Mesenchymal stem cell (in vitro differentiated cells and primary cell): ENCODE results near the gene CPNE9.

Source experiments
- DNase-seq: peaks from one replicate; pipeline ENCODE4 v3.0.0-alpha.2; 2013
- H2AFZ ChIP-seq: one replicate; pipeline ENCODE4 v1.6.1; 2013; ENCODE audit warnings: low read depth, mild to moderate bottlenecking, control low read depth, inconsistent platforms, low read length, moderate library complexity
- H2AK5ac ChIP-seq: 2 replicates; pipeline ENCODE4 v1.6.1; 2013; ENCODE audit warnings: low read length, moderate library complexity, mild to moderate bottlenecking, inconsistent platforms; ENCODE audit not compliant: severe bottlenecking
- H2BK120ac ChIP-seq: one replicate; pipeline ENCODE4 v1.6.1; 2013; ENCODE audit warnings: low read depth, mild to moderate bottlenecking, inconsistent platforms, low read length, moderate library complexity
- H2BK12ac ChIP-seq, 2 experiments: one replicate each; pipeline ENCODE4 v1.6.1; 2013; ENCODE audit warnings: inconsistent platforms in 2 of 2, low read length in 2 of 2, mild to moderate bottlenecking in 2 of 2, moderate library complexity in 2 of 2, control low read depth in 1 of 2
- H2BK15ac ChIP-seq: one replicate; pipeline ENCODE4 v1.6.1; 2013; ENCODE audit warnings: mild to moderate bottlenecking, low read depth, inconsistent platforms; ENCODE audit not compliant: poor library complexity, severe bottlenecking
- H2BK5ac ChIP-seq: 2 replicates; pipeline ENCODE4 v1.6.1; 2013; ENCODE audit warnings: low read depth, mild to moderate bottlenecking, low read length, control low read depth, inconsistent platforms; ENCODE audit not compliant: poor library complexity, severe bottlenecking
- H3K14ac ChIP-seq, 2 experiments: one replicate each; pipeline ENCODE4 v1.6.1; 2013; ENCODE audit warnings: inconsistent platforms in 2 of 2, low read length in 2 of 2, control low read depth in 1 of 2, mild to moderate bottlenecking in 1 of 2, moderate library complexity in 1 of 2
- H3K18ac ChIP-seq, 2 experiments: one replicate each; pipeline ENCODE4 v1.6.1; 2013; ENCODE audit warnings: inconsistent platforms in 2 of 2, low read length in 2 of 2, control low read depth in 1 of 2, low read depth in 1 of 2, mild to moderate bottlenecking in 1 of 2
- H3K23ac ChIP-seq, 2 experiments: one replicate each; pipeline ENCODE4 v1.6.1; 2013; ENCODE audit warnings: inconsistent platforms in 2 of 2, low read length in 2 of 2, mild to moderate bottlenecking in 2 of 2, moderate library complexity in 2 of 2, control low read depth in 1 of 2
- H3K27ac ChIP-seq: 2 replicates; pipeline ENCODE4 v1.5.1; 2013; ENCODE audit warnings: mild to moderate bottlenecking, moderate library complexity, low read length, control low read depth, inconsistent platforms; ENCODE audit not compliant: poor library complexity, severe bottlenecking
- H3K27me3 ChIP-seq, 2 experiments: 2 replicates each; pipeline versions ENCODE4 v1.6.1 to v1.7.0; 2013; ENCODE audit warnings: low read length in 2 of 2, mild to moderate bottlenecking in 2 of 2, moderate library complexity in 2 of 2, control low read depth in 1 of 2, inconsistent platforms in 1 of 2; ENCODE audit not compliant: control insufficient read depth in 1 of 2, insufficient read depth in 1 of 2
- H3K36me3 ChIP-seq, 2 experiments: 2 replicates each; pipeline versions ENCODE4 v1.6.1 to v1.7.0; 2013; ENCODE audit warnings: low read length in 2 of 2, control low read depth in 1 of 2, inconsistent platforms in 1 of 2, low read depth in 1 of 2, mild to moderate bottlenecking in 1 of 2; ENCODE audit not compliant: insufficient read depth in 2 of 2, control insufficient read depth in 1 of 2
- H3K4ac ChIP-seq, 2 experiments: one replicate each; pipeline ENCODE4 v1.6.1; 2013; ENCODE audit warnings: inconsistent platforms in 2 of 2, low read length in 2 of 2, mild to moderate bottlenecking in 2 of 2, moderate library complexity in 2 of 2, control low read depth in 1 of 2, low read depth in 1 of 2
- H3K4me1 ChIP-seq: 2 replicates; pipeline ENCODE4 v1.6.1; 2013; ENCODE audit warnings: low read depth, low read length, control low read depth; ENCODE audit not compliant: control insufficient read depth, insufficient read depth
- H3K4me2 ChIP-seq: 2 replicates; pipeline ENCODE4 v1.6.1; 2013; ENCODE audit warnings: low read length, mild to moderate bottlenecking, inconsistent platforms; ENCODE audit not compliant: poor library complexity, severe bottlenecking
- H3K4me3 ChIP-seq, 2 experiments: 2 replicates each; pipeline versions ENCODE4 v1.5.1 to v1.7.0; 2013; ENCODE audit warnings: low read length in 2 of 2, mild to moderate bottlenecking in 2 of 2, control low read depth in 1 of 2, low read depth in 1 of 2; ENCODE audit not compliant: insufficient read depth in 1 of 2
- H3K79me1 ChIP-seq: replicated peaks from 2 replicates; pipeline ENCODE4 v1.6.1; 2013; ENCODE audit warnings: mild to moderate bottlenecking, control low read depth, low read length, inconsistent platforms; ENCODE audit not compliant: poor library complexity, severe bottlenecking
- H3K9ac ChIP-seq: 2 replicates; pipeline ENCODE4 v1.7.0; 2013; ENCODE audit warnings: mild to moderate bottlenecking, low read length, moderate library complexity
- H3K9me3 ChIP-seq: 2 replicates; pipeline ENCODE4 v1.7.0; 2013; ENCODE audit warnings: mild to moderate bottlenecking, low read length; ENCODE audit not compliant: control insufficient read depth
- H4K8ac ChIP-seq: one replicate; pipeline ENCODE4 v1.6.1; 2013; ENCODE audit warnings: inconsistent platforms, mild to moderate bottlenecking, low read length, moderate library complexity
- H4K91ac ChIP-seq: one replicate; pipeline ENCODE4 v1.6.1; 2013; ENCODE audit warnings: mild to moderate bottlenecking, low read length, inconsistent platforms
- WGBS: methylation state at CpG from one replicate; pipeline ENCODE4 v1.1.7; 2013; ENCODE audit warnings: mixed read lengths; 5-methylcytosine and 5-hydroxymethylcytosine counted together

CPNE9 gene

DNA sequence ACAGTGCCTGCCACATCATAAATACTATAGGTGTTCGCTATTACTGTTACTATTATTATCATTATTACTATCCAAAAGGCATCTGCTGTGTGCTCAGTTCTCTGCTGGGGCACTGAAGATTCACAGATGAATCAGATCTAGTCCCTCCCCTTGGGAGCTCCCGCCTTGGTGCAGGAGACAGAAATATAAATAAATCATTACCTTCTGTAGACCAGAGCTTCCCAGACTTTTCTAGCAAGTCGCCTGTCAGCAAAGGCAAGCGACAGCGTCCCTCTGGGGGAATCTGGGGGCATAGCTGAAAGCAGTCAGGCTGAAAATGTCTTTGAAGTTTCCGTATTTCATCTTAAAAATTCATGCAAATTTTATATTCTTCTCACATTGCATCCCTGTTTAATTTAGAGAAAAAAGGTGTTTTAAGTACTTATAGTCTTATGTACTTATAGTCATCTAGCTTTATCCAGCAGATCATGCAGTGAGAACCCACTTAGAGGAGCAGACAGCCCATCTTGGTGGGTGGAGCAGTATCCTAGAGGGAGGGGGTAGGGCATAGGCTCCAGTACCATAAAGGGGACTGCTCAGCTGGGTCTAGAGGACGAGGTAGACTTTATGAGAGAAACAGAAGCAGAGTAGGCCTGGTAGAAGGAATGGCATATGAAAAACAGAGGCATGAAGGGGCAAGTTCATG lies 17.5 kb downstream of the CPNE9 start:
- no peak overlapping the region for H2BK5ac ChIP-seq
- no peak overlapping the region for H3K4me3 ChIP-seq
- H2BK12ac ChIP-seq = no peak overlapping the region
- 63% methylated on average over 4 of the region's 7 CpGs for WGBS
- no peak overlapping the region for H3K23ac ChIP-seq
- no peak overlapping the region for H3K9ac ChIP-seq
- no peak overlapping the region for H2AK5ac ChIP-seq
- H3K27ac ChIP-seq = no peak overlapping the region
- no peak for DNase-seq
- H3K9me3 ChIP-seq = no peaks in the 10 kb centered on the region
- no peak overlapping the region for H4K8ac ChIP-seq
- H3K4ac ChIP-seq = no peak overlapping the region
- no peaks in the 10 kb centered on the region for H3K36me3 ChIP-seq
- no peak overlapping the region for H3K14ac ChIP-seq
- H2BK15ac ChIP-seq = no peak overlapping the region
- no peaks in the 10 kb centered on the region for H3K79me1 ChIP-seq
- H3K27me3 ChIP-seq = peaks cover 7 to 38% of the 10 kb centered on the region in 2 experiments
- no peak overlapping the region for H4K91ac ChIP-seq
- no peak overlapping the region for H2AFZ ChIP-seq
- peaks cover 1% of the 10 kb centered on the region for H3K4me1 ChIP-seq
- H2BK120ac ChIP-seq = no peak overlapping the region
- H3K4me2 ChIP-seq = no peak overlapping the region
- no peak overlapping the region for H3K18ac ChIP-seq

DNA sequence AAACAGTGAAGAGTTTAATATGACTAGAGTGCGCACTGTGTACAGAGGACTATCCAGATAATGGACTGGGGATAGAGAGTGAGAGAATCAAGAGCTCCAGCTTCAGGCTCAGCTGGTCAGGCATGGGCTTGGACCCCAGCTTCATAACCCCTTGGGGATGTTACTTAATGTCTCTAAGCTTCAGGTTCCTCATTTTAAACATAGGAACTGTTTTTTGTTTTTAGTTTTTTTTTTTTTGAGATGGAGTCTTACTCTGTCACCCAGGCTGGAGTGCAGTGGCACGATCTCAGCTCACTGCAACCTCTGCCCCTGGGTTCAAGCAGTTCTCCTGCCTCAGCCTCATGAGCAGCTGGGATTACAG lies 18.0 kb downstream of the CPNE9 start:
- Histone ChIP-seq H3K27me3 (peaks cover 7 to 43% of the 10 kb centered on the region in 2 experiments), H2BK120ac (no peak overlapping the region), H2BK15ac (no peak overlapping the region), H3K27ac (no peak overlapping the region), H2BK12ac (no peak overlapping the region), H2BK5ac (no peak overlapping the region), H3K36me3 (no peaks in the 10 kb centered on the region), H3K9ac (no peak overlapping the region), H3K79me1 (no peaks in the 10 kb centered on the region), H2AK5ac (no peak overlapping the region), H3K4ac (no peak overlapping the region), H3K4me1 (peaks cover 1% of the 10 kb centered on the region), H3K23ac (no peak overlapping the region), H4K8ac (no peak overlapping the region), H3K4me3 (no peak overlapping the region), H3K4me2 (no peak overlapping the region), H3K18ac (no peak overlapping the region), H4K91ac (no peak overlapping the region), H3K9me3 (no peaks in the 10 kb centered on the region), H2AFZ (no peak overlapping the region), H3K14ac (no peak overlapping the region)
- no peak for DNase-seq
- WGBS = 97% methylated on average over 2 of the region's 2 CpGs

GRCh38 chr3:9725775-9726515 lies 22.3 kb downstream of the CPNE9 start:
- H3K36me3 ChIP-seq = no peaks in the 10 kb centered on the region
- WGBS = 77% methylated on average over 4 of the region's 4 CpGs
- no peaks in the 10 kb centered on the region for H3K79me1 ChIP-seq
- no peak overlapping the region for H2BK120ac ChIP-seq
- H2BK12ac ChIP-seq = no peak overlapping the region
- H2AFZ ChIP-seq = no peak overlapping the region
- no peak overlapping the region for H2AK5ac ChIP-seq
- H3K23ac ChIP-seq = no peak overlapping the region
- no peaks in the 10 kb centered on the region for H3K9me3 ChIP-seq
- H3K4me1 ChIP-seq = peaks cover 2% of the 10 kb centered on the region
- no peak overlapping the region for H3K14ac ChIP-seq
- H4K91ac ChIP-seq = no peak overlapping the region
- no peak overlapping the region for H4K8ac ChIP-seq
- H3K27me3 ChIP-seq = peaks cover 3 to 36% of the 10 kb centered on the region in 2 experiments
- no peak overlapping the region for H2BK15ac ChIP-seq
- H3K18ac ChIP-seq = no peak overlapping the region
- no peak overlapping the region for H3K27ac ChIP-seq
- H3K9ac ChIP-seq = no peak overlapping the region
- H2BK5ac ChIP-seq = no peak overlapping the region
- no peak for DNase-seq
- no peak overlapping the region for H3K4me2 ChIP-seq
- no peak overlapping the region for H3K4me3 ChIP-seq
- no peak overlapping the region for H3K4ac ChIP-seq

DNA sequence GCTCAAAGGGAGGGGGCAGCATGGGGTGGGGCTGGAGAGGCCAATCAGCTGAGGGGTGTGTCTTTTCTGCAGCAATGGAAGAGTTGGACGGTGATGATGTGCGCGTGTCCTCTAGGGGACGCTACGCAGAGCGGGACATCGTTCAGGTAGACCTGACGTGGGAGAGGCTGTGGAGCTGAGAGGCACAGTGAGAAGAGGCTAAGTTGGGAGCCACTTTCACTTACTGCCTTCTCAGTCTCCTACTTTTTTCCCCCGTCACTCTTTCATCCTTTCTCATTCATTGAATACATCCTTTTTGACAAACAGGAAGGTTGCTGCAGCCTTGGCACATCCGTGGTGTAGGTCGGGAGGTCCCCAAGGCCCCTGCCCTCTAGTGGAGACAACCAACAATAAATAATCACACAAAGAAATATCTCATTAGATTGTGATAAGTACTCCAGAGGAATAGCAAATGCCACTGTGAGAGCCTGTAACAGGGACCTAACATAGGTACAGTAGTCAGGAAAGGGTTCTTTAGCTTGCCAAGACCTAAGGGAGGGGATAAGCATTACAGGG lies 23.5 kb downstream of the CPNE9 start:
- WGBS = 1% methylated on average over 9 of the region's 11 CpGs
- no peaks in the 10 kb centered on the region for H3K36me3 ChIP-seq
- no peak overlapping the region for H2BK5ac ChIP-seq
- H3K4ac ChIP-seq = no peak overlapping the region
- no peak overlapping the region for H2BK12ac ChIP-seq
- H3K4me3 ChIP-seq = no peak overlapping the region
- H2BK15ac ChIP-seq = no peak overlapping the region
- DNase-seq = no peak
- no peak overlapping the region for H2BK120ac ChIP-seq
- no peaks in the 10 kb centered on the region for H3K79me1 ChIP-seq
- H4K91ac ChIP-seq = no peak overlapping the region
- H3K14ac ChIP-seq = no peak overlapping the region
- H3K9me3 ChIP-seq = no peaks in the 10 kb centered on the region
- H3K27ac ChIP-seq = no peak overlapping the region
- no peak overlapping the region for H2AK5ac ChIP-seq
- H3K4me1 ChIP-seq = peaks cover 2% of the 10 kb centered on the region
- H3K4me2 ChIP-seq = no peak overlapping the region
- no peak overlapping the region for H2AFZ ChIP-seq
- H4K8ac ChIP-seq = no peak overlapping the region
- no peak overlapping the region for H3K18ac ChIP-seq
- no peak overlapping the region for H3K23ac ChIP-seq
- H3K27me3 ChIP-seq = peaks cover 3 to 36% of the 10 kb centered on the region in 2 experiments
- H3K9ac ChIP-seq = no peak overlapping the region
